ENCODE data around the gene RCVRN.

RCVRN gene

GRCh38 chr17:9872852-9873251, 32.2 kb downstream of the RCVRN start:
- no peak for DNase-seq (ENCODE audit: low spot score)
- TF ChIP-seq CTCF (IDR thresholded peaks at IDR 0.05; ENCODE audit: borderline replicate concordance, control extremely low read depth, extremely low read depth, insufficient read depth, missing control alignments): no peak
- in situ Hi-C loops (cut with MboI; ENCODE audit: low sequenced_read_pairs, unreplicated experiment): no loop called here

GRCh38 chr17:9868552-9868951, 36.5 kb downstream of the RCVRN start:
- DNase-seq (ENCODE audit: low spot score): no peak
- TF ChIP-seq CTCF (IDR thresholded peaks at IDR 0.05; ENCODE audit: borderline replicate concordance, control extremely low read depth, extremely low read depth, insufficient read depth, missing control alignments): no peak
- in situ Hi-C loops (cut with MboI; ENCODE audit: low sequenced_read_pairs, unreplicated experiment): no loop called here

GRCh38 chr17:9865586-9865985, 39.5 kb downstream of the RCVRN start:
- in situ Hi-C loops (cut with MboI; ENCODE audit: low sequenced_read_pairs, unreplicated experiment): no loop called here
- DNase-seq (ENCODE audit: low spot score): no peak
- no peak for TF ChIP-seq CTCF (IDR thresholded peaks at IDR 0.05; ENCODE audit: borderline replicate concordance, control extremely low read depth, extremely low read depth, insufficient read depth, missing control alignments)

GRCh38 chr17:9862949-9863348, 42.1 kb downstream of the RCVRN start:
- TF ChIP-seq CTCF (IDR thresholded peaks at IDR 0.05; ENCODE audit: borderline replicate concordance, control extremely low read depth, extremely low read depth, insufficient read depth, missing control alignments): no peak
- in situ Hi-C loops (cut with MboI; ENCODE audit: low sequenced_read_pairs, unreplicated experiment): no loop called here
- DNase-seq (ENCODE audit: low spot score): no peak

- TF ChIP-seq CTCF (IDR thresholded peaks at IDR 0.05; ENCODE audit: borderline replicate concordance, control extremely low read depth, extremely low read depth, insufficient read depth, missing control alignments): no peak
- in situ Hi-C loops (cut with MboI; ENCODE audit: low sequenced_read_pairs, unreplicated experiment): no loop called here
Measured at GRCh38 chr17:9862220-9862619, 42.9 kb downstream of the RCVRN start.

GRCh38 chr17:9860851-9861250, 44.2 kb downstream of the RCVRN start:
- no peak for TF ChIP-seq CTCF (IDR thresholded peaks at IDR 0.05; ENCODE audit: borderline replicate concordance, control extremely low read depth, extremely low read depth, insufficient read depth, missing control alignments)
- DNase-seq (ENCODE audit: low spot score): no peak
- in situ Hi-C loops (cut with MboI; ENCODE audit: low sequenced_read_pairs, unreplicated experiment): no loop called here

More at GRCh38 chr17:9862220-9862619, 42.9 kb downstream of the RCVRN start:
- DNase-seq (ENCODE audit: low spot score): no peak

GRCh38 chr17:9859781-9860180, 45.3 kb downstream of the RCVRN start:
- in situ Hi-C loops (cut with MboI; ENCODE audit: low sequenced_read_pairs, unreplicated experiment): no loop called here
- no peak for TF ChIP-seq CTCF (IDR thresholded peaks at IDR 0.05; ENCODE audit: borderline replicate concordance, control extremely low read depth, extremely low read depth, insufficient read depth, missing control alignments)
- no peak for DNase-seq (ENCODE audit: low spot score)

Data from GM13976 (cell line).